HEK293T (cell line): Measurements from ENCODE around the gene CTNNBL1.

Source experiments
- ARNT ChIP-seq: fragments of 450-650 bp; IDR thresholded peaks from 2 replicates; pipeline ENCODE4 v1.6.1; 2017; ENCODE audit warnings: mild to moderate bottlenecking
- BHLHE40 ChIP-seq: fragments of 450-650 bp; IDR thresholded peaks from 2 replicates; pipeline ENCODE4 v1.6.1; 2016; ENCODE audit warnings: mild to moderate bottlenecking, moderate library complexity, borderline replicate concordance
- ELF4 ChIP-seq: fragments of 450-650 bp; IDR thresholded peaks from 2 replicates; pipeline ENCODE4 v1.6.1; 2017; ENCODE audit warnings: antibody characterized with exemption
- FOXA1 ChIP-seq: fragments of 450-650 bp; IDR thresholded peaks from 2 replicates; pipeline ENCODE4 v1.6.1; 2016; ENCODE audit warnings: mild to moderate bottlenecking
- FOXK2 ChIP-seq: fragments of 450-650 bp; IDR thresholded peaks from 2 replicates; pipeline ENCODE4 v1.6.1; 2016; ENCODE audit warnings: mild to moderate bottlenecking
- FOXM1 ChIP-seq: fragments of 450-650 bp; IDR thresholded peaks from 2 replicates; pipeline ENCODE4 v1.6.1; 2017; ENCODE audit warnings: mild to moderate bottlenecking, borderline replicate concordance
- NFRKB ChIP-seq: fragments of 450-650 bp; IDR thresholded peaks from 2 replicates; pipeline ENCODE4 v1.6.1; 2016; ENCODE audit warnings: mild to moderate bottlenecking, moderate library complexity
- PKNOX1 ChIP-seq: fragments of 450-650 bp; IDR thresholded peaks from 2 replicates; pipeline ENCODE4 v1.6.1; 2016
- SP1 ChIP-seq: fragments of 450-650 bp; IDR thresholded peaks from 2 replicates; pipeline ENCODE4 v1.6.1; 2017
- TARDBP ChIP-seq: fragments of 450-650 bp; IDR thresholded peaks from 2 replicates; pipeline ENCODE4 v1.6.1; 2016
- ZNF384 ChIP-seq: fragments of 450-650 bp; IDR thresholded peaks from 2 replicates; pipeline ENCODE4 v1.6.1; 2016

DNA sequence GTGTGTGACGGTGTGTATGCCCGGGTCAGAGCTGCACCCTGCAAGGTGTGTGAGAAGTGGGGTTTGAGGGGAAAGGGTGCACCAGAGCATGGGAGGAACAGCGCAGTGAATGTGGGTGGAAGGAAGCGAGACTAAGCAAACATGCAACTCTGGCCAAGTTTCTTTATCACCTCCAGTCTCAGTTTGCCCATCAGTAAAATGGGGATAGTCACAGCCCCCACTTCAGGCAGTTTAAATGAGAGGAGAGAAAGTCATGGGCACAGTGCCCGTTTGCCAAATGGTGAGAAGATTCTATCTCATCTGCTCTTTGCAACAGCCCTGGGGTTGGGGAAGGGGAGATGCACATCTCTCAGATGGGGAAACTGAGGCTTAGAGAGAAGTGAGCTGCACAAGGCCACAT, 196.3 kb downstream of the CTNNBL1 start:
- TF ChIP-seq FOXM1 (no peak), FOXA1 (no peak), BHLHE40 (no peak), ZNF384 (no peak), TARDBP (no peak), ARNT (no peak), SP1 (no peak), NFRKB (no peak), ELF4 (no peak), FOXK2 (no peak), PKNOX1 (no peak)
